ENCODE measurements around the gene UTY.

DNA sequence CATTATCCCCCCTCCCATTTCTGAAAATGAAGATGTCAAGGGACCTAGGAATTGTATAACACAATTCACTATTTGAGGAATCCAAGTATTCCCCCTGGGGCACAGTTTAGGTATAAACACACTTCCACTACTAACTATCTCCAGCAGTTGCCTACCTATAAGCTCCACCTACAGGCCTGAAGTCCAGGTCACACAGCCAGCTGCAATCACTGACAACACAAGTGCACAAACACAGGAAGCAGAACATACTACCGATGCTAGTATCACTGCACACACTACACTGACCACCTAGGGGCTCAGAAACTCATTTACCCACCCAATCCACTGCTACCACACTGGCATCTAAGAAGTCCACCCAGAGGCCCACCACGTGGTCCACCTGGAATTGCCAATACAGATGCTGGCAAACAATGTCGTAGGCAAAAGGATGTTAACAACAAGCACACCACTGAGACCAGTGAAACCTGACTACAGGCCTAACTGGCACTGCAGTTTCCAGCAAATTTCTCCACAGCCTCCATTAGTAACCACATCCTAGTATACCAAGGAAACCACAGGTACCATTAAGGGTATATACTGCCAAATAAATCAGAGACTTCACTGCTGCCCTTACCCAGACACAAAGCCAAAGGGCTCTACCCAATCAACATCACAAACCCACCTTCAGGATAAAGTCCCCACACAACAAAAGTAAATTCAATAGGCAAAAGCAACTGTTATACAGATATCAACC, 47.4 kb downstream of the UTY start:
- TF ChIP-seq ZNF274 (IDR thresholded peaks at IDR 0.05; ENCODE audit: low read depth, low read length) (no peak), YY1 (IDR thresholded peaks at IDR 0.05; ENCODE audit: insufficient read depth, insufficient read length) (no peak), SUZ12 (IDR thresholded peaks at IDR 0.05; ENCODE audit: extremely low read depth, insufficient read depth, insufficient read length) (no peak)
